Measurements from ENCODE around the gene EAF1. TPM values are rescaled to one million over a fixed set of nuclear protein-coding genes. Genes with fewer than 3 reads are reported as not detected.
A peak's percentile ranks its signal among the peaks of the same experiment; 100 is the strongest.
"Not testable (repeated sequence)": the region's sequence is repeated elsewhere in the genome, so short reads cannot be mapped to it uniquely, and the experiment has no call there.

EAF1 gene
- total RNA-seq, 1 experiment from 2014 or later = 19.6 TPM

DNA sequence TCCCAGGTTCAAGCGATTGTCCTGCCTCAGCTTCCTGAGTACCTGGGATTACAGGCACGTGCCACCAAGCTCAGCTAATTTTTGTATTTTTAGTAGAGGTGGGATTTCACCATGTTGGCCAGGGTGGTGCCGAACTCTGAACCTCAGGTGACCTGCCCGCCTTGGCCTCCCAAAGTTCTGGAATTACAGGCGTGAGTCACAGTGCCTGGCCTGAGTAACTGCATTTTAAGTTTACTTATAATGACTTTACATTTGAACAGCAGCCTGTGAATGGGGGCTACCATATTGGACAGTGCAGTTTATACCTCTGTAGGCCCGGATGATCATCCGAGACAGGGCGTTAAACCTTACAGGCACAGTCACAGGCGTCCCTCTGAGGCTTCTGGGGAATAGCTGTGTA, 24.8 kb downstream of the EAF1 start:
- DNase-seq (ENCODE audit: low spot score) = no peak

GRCh38 chr3:15452961-15453360, 25.6 kb downstream of the EAF1 start:
- DNase-seq (ENCODE audit: low spot score) = no peak

DNA sequence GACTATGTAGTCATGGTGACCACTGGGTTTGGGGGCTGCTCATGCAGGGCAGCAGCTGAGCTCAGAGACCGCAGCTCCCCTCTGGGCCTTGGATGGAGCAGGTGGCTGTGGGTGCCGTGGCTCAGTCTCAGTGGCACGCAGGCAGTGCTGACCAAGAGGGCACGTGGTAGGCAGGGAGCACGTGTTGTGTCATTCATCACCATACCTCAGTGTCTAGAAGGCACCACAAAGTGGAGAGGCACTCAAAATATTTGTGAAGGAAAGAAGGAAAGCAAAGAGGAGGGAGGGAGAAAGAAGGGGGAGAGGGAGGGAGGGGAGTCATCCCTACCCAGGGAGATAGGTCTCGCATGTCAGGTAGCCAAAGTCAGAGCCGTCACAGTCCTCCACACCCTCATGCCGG, 26.1 kb downstream of the EAF1 start:
- DNase-seq (ENCODE audit: low spot score) = no peak

- no peak for DNase-seq (ENCODE audit: low spot score)
These were observed 26.7 kb downstream of the EAF1 start for GRCh38 chr3:15453991-15454625.

- DNase-seq (ENCODE audit: low spot score) = no peak
These were observed 27.6 kb downstream of the EAF1 start for GRCh38 chr3:15454965-15455364.

GRCh38 chr3:15455756-15456155, 28.4 kb downstream of the EAF1 start:
- DNase-seq (ENCODE audit: low spot score) = no peak

- no peak for DNase-seq (ENCODE audit: low spot score)
These were observed 28.9 kb downstream of the EAF1 start for GRCh38 chr3:15456321-15456720.

DNA sequence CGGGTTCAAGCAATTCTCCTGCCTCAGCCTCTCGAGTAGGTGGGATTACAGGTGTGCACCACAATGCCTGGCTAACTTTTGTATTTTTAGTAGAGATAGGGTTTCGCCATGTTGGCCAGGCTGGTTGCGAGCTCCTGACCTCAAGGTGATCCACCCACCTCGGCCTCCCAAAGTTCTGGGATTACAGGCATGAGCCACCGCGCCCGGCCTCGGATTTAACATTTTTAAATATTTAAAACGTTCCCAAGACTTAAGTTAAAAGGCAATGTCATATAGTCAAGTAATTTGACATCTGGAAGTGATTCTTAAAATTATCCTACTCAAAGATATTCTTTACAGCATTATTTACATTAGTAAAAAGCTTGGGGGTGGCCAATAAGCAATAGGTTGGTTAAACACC, 29.5 kb downstream of the EAF1 start:
- not testable (repeated sequence) for DNase-seq (ENCODE audit: low spot score)

- DNase-seq (ENCODE audit: low spot score) = no peak
These were observed 30.9 kb downstream of the EAF1 start for GRCh38 chr3:15458212-15458780.

DNA sequence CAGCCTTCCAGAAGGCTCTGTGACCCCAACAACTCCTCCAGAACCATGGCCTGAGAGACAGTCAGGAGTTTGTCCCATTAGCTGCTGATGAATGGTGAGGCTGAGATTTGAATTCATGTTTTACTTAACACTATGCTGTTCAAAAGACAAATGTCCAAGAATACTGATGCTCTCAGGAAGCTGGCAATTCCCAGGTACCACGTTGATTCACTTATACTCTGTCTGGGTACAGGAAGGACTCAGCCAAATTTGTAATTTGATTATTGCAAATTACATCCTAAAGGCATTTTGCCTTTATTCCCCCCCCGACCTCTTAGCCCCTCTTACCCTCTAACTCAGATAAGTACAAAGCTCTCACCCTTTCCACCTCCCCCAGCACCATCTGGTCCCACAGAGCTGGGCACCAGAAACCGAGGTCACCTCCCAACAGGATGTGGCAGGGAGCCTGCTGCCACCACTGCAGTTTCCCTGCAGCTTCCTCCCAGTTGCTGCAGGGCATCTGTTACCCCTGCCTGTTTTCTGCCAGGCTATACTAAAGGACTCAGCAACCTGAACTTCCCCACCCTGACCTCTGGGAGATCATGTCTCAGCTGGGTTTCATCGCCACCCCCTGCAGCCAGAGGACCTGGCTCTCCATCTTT, 33.6 kb downstream of the EAF1 start:
- DNase-seq (ENCODE audit: low spot score) = no peak

DNA sequence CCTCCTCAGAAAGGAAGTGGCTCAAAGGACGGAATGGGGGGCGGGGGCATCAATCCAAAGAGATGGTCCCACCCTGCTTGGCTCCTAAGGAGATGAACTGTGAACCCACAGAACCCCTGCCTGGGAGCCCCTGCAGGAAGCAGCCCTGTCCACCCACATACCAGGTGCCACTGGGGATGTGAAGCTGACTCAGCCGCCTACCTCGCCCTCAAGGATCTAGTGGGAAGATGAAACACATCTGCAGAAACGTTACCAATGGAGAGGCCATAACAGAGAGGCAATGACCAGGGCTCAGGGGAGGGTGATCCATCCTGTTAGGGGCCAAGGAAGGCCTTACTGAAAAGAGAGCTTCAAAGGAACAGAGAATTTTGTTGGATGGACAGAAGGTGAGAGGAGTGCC, 35.1 kb downstream of the EAF1 start:
- no peak for DNase-seq (ENCODE audit: low spot score)

GRCh38 chr3:15465876-15466585, 38.6 kb downstream of the EAF1 start:
- DNase-seq (ENCODE audit: low spot score) = no peak

DNA sequence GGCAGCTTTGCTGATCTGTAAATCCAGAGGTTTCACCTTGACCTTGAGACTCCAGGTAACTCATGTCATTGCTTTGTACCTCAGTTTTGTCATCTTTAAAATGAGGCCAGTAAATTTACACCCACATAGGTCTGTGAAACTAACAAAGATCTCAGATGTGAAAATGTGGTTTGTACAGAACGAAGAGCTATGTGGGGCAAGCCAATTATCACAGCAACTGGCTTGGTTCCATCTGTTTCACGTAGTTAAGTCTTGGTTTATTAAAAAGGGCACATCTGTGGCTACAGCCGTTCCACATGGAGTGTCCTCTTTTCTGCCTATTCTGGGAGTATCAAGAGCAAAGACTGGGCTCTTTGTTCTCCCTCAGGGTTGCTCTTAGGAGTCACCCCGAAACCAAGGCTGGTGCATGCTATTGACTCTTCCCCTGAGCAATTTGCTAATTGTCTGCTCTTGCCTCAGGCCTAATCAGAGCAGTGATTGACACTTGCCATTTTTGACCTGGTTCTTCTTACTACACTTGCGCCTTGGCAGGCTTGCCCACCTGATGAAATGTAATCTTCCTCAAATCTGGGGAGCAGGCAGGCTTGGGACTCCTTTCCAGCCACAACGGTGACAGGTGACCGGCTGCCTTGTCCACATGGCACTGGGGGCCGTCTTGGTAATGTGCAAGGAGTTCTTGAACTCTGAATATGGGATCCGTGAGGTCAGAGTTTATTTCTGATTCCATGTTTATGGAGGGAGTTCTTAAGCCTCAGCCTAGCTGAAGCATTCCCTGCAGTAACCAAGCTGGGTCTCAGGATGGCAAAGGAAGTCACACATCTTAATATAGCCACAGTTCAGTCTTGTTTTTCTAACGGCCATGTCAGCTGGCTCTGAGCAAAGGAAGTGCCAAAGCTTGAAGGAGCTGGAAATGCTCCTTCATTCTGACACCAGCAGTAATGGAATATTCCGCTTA, 40.1 kb downstream of the EAF1 start:
- no peak for DNase-seq (ENCODE audit: low spot score)

DNA sequence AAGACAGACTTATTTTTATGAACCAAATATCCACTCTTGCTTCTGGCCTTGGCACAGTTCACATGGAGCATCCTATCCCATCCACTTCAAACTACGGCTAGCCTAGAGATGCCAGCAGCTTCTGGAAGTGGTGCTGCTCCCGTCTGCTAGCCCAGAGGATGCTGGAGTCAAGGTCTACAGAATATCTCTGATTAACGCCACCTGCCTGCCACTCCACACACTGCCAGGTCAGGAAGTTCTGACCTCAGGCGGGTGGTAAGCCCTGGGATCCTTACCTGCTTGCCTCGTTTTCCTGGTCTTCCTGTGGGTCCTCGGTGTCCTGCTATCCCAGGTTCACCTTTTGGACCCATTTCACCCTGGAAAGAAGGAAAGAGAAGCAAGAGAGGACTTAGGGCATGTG, 42.9 kb downstream of the EAF1 start:
- peak; percentile 22 for DNase-seq (ENCODE audit: low spot score)

- no peak for DNase-seq (ENCODE audit: low spot score)
These were observed 43.5 kb downstream of the EAF1 start for GRCh38 chr3:15470849-15471248.

DNA sequence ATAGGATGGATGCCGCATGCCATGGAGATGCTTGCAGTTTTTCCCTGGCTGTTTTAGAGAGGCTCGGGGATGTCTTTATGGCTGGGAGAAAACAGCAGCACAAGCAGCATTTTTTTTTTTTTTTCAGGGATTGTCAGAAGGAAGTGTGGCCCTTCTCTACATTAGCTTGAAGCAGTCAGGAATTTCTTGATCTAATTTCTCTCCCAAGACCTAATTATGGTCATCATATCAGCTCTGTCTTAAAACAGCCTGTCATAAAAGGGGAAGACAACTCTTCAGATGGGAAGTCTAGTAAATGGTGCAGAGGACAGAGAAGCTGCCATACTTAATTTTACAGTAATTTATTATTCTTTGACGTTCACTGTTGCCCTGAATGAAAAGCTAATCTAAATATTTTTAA, 44.5 kb downstream of the EAF1 start:
- no peak for DNase-seq (ENCODE audit: low spot score)

- DNase-seq (ENCODE audit: low spot score) = no peak
These were observed 47.8 kb downstream of the EAF1 start for GRCh38 chr3:15475161-15475560.

DNA sequence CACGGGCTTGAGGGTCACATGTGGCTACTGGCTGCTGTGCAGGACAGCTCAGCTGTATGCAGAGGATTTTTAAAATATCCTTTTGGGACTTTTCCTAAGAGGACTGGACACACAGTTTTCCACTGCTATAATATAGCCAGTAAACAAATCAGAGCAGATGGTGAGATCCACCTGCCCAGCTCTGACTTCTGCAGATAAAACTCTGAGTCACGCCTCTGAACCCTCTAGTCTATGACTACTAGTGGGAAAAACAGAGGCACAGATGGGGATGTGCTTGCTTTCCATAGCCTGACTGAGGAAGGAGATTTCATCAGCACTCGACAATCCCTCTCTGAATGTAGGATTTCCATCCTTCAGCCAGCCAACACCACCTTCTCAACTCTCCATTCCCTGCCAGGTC, 49.0 kb downstream of the EAF1 start:
- no peak for DNase-seq (ENCODE audit: low spot score)

DNA sequence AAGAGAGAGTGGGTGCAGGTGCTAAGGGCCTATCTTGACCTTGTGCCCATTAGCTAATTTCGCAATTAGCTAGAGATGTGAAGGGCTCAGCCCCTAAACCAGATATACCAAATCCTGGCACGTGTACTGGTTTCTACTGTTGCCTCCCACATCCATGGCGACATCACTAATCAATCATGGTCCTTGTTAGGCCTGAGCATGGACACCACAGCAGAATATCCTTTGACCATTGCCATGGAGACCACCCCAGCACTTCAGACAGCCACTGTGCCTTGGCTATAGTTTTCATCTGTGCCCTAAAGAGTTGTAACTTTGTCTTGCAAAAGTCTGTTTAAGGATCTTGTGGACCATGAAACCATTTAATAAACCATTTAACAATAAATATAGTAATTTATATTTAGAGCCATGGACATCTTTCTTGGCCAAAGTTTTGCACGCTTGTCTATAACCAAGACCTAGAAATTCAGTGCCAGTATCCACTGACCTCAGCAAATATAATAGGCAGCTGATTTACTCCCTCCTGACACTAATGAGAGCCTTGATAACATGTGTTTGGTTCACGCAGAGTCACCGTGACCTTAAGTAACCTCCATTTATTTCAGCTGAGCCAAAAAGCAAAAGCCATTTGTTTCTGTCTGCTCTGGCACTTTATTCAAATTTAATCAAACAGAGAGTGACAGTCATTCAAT, 50.7 kb downstream of the EAF1 start:
- DNase-seq (ENCODE audit: low spot score) = no peak

DNA sequence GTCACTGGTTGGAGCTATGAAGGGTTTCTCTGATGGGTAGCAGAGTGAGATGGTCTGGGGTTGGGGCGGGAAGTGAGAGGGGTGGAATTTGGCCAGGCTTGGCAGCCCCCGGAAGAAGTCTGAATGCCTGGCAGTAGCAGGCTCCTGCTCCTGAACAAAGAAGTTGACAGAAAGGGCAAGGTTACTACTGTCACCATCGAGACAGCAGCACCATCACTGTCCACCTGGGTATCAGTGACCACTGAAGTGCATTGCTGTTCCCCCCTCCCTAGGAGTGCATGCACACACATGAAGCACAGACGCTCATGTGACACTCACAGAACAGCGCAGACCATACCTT, 51.2 kb downstream of the EAF1 start:
- no peak for DNase-seq (ENCODE audit: low spot score)

Data from HT-29 (cell line).